NCI-H187 (cell line): Measurements from ENCODE around the gene SCAP.

Source experiments
- DNase-seq, 2 experiments: peaks; one replicate each; lab custom pipeline; 2025; lab: John Stamatoyannopoulos, UW

The SCAP gene

DNA sequence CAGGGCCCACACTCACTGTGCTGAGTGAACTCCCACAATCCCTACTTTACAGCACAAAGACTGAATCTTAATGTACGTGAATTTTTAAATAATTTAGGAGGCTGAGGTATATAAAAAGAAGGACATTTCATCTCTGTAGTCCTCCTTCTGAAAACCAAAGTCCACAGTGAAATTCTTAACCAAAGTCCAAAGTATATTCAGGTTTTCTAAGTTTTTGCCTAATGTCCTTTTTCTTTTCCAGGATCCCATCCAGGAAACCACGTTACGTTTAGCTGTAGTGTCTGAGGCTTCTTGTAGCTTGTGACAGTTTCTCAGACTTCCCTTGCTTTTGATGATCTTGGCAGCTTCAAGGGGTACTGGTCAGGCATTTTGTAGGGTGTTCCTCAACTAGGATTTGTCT is 44.5 kb downstream of the SCAP start:
- DNase-seq, result no peak

DNA sequence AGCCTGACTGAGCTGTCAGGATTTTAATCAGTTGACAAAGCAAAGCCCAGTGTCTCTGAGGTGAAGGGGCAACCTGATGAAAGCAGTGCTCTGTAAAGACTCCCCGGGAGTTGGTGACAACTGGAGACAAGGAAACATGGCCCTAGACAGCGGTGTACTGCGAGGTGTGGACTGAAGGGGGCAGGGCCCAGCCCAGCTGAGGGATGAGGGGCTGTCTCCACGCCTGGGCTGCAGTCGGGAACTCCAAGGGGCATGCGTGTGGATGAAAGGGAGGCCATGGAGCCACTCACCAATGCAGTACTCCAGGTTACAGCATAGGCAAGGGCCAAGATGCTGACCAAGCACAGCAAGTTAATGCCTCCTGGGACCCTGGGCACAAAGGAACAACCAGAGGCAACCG is 45.1 kb downstream of the SCAP start:
- DNase-seq, result no peak

DNA sequence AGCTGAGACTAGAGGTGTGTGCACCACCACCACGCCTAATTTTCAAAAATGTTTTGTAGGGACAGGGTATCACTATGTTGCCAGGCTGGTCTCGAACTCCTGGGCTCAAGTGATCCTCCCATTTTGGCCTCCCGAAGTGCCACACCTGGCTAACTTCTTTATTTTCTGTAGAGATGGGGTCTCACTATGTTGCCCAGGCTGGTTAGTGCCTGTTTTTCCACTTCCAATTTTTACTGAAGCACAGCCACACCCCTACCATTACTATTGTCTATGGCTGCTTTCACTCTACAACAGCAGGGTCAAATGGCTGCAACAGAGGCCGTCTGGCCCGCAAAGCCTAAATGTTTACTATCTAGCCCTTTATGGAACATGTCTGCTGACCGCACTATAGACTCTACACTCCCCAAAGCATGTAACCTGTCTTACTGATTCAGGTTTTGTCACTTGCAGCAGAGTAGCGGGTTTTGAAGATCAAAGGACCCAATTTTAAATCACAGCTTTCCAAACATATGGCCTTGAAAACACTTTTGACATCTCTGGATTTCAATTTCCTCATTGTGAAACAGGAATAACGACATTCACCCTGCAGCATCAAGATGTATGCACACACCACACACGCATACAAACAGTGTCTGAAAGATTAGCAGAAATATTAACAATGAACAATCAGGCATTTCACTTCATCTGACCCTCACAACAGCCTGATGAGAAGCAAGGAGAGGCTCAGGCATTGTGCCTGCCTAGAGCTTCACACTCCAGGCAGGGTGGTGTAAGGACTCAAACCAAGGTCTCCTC is 46.1 kb downstream of the SCAP start:
- DNase-seq, result no peak

- no peak for DNase-seq
Measured at GRCh38 chr3:47428662-47429061, 47.1 kb downstream of the SCAP start.

DNA sequence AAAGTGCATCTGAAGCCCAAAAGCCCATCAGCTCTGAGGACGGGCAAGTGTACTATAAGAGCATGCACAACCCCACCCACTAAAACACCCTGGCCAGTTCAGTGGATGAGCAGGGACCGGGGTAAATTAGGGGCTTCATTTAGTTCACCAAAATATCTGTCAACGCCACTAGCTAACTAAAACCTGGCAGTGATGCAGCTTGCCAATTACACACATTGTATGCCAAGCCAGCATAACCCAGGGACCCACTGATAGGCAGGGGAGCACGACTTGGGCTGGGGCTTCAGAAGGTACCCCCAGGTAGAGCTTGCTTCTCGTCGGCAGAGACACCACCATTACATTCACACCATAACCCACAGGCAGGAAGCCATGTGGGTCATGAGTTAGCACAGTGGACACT is 47.9 kb downstream of the SCAP start:
- no peak for DNase-seq

DNA sequence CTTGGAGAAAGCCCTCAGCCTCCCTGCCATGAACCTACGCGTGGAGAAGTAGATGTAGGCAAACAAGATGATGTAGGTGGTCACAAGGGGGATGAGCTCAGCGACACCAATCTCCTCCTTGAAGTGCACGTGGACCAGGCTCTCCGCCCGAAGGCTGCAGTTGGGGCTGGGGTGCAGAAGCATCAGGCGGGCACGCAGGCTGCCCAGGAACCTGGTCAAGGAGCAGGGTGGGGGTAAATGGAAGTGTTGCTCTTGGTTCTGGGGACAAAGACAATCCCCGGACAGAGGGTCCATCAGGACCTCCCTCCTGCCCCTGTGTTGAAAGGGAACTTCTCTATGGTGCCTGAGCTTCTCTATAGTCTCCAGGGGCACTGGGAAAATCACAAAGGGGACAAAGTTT is 49.8 kb downstream of the SCAP start:
- no peak for DNase-seq

DNA sequence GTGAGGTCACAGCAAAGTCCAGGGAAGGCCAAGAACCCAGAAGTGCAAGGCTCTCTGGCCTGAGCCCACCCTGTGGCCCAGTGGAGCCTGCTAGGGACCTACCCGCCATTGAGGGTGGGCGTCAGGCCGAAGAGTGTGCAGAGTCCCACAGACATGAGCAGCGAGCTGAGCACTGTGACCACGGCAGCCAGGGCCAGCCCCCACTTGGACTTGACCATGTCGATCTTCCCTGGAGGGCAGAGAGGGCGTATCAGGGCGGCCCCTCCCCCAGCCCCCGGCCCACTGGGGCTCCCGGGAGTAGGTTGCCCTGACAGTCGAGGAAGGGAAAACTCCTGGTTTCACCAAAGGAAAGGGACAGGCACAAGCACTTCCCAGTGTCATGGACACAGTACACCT is 50.4 kb downstream of the SCAP start:
- no peak for DNase-seq

DNA sequence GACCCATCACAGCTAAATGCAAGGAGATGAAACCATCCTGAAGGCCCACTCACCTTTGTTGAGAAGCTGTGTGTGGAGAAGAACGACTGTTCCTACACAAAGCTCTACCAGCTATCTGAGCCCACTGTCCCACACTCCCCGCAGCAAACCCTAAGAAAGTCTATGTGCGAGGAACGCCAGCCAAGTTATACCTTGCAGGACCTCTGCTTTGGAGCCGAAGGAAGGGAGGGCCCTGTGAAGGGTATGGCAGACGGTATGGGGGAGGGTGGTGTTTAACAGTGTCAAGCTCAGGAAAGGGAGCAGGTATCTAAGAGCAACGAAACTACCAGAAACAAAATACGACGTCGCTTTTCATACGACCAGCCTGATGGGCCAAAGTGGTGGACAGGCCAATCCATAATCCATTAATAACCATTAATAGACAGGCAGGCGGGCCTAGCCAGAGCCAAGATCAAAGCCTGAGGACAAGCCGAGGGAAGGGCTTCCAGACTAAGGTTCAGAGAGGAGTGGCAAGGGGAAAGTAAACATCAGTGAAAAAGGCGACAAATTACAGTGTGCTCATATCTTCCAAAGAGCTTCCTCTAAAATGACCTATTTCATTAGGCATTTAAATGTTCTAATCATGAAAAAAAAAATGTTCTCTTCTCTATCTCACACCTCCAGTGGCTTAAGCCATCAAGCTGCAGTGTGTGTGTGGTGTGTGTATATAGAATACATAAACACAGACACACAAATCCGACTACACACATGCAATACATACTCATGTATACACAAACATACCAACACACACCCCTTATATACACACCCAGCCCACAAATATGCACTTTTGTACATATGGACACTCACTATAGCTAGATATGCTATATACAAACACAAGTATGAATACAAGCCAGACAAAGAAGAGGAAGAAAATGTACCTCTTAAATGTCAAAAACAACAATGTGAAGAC is 51.0 kb downstream of the SCAP start:
- DNase-seq, result no peak

DNA sequence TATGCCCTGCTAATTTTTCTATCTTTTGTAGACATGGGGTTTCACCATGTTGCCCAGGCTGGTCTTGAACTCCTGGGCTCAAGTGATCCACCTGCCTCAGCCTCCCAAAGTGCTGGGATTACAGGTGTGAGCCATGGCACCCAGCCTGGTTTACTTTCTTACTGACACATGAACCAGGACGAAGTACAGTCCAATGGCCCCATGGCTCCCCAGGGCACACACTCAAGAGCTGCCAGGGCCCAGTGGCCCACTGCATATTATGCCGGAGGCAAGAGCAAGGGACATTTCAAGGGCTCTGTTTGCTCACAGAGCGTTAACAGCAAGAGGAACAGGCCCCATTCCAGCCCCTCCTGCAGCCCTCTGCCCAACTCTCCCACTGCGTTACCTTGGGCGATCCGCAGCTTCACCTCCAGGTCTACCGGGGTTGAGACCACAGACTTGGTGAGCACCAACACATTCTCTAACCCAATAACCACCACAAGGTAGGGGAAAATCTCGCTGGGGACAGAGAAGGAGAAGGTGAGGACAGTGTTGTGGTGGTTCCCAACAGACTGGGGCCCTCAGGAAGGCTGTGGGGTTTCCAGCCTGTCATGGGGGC is 52.1 kb downstream of the SCAP start:
- DNase-seq, result no peak

GRCh38 chr3:47422743-47423142 is 53.0 kb downstream of the SCAP start:
- DNase-seq, result no peak

GRCh38 chr3:47421741-47422649 is 53.7 kb downstream of the SCAP start:
- no peak for DNase-seq

DNA sequence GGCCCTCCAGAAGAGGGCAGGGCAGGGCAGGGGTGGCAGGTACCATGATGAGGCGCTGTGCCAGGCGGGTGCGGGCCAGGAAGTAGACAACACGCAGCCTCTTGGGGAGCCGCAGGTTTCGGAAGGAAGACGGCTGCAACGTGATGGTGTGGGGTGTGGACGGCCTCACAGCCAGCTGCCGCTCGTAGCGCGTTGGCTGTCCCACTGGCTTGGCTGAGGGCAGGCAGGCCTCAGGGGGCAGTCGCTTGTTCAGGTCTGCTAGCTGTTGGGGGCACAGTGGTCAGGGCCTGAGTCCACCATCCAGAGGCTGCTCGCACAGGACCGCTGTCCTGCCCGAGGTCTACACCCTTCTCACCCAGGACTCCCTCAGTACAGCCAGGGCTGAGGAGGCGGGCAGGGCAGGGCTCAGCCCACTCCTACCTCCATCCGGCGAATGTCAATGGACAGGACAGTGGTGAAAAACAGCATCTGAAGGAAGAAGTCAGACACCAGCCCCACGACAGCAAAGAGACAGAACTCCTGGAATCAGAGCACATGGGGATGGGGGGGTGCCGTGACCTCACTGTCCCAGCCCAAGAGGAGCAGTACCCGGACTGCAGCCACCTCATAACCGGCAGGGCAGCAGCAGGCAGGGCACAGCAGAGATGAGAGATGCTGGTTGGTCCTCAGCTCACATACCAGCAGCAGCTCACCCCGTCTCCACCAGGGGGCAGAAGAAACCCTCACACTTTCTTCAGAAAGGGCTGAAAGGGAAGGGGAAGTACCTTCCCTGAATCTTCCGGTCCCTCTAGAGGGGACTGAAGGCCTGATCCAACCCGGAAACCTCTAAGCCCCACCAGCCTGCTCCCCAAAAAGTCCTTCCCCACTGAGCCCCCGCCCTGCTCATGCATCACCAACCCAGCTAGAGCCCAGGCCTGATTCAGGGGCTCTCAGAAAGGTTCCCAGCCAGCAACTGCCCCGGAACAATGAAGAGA is 54.9 kb downstream of the SCAP start:
- peak; percentile 31 to 32 for DNase-seq

- DNase-seq, result no peak
Measured at GRCh38 chr3:47420044-47420430, 55.7 kb downstream of the SCAP start.

DNA sequence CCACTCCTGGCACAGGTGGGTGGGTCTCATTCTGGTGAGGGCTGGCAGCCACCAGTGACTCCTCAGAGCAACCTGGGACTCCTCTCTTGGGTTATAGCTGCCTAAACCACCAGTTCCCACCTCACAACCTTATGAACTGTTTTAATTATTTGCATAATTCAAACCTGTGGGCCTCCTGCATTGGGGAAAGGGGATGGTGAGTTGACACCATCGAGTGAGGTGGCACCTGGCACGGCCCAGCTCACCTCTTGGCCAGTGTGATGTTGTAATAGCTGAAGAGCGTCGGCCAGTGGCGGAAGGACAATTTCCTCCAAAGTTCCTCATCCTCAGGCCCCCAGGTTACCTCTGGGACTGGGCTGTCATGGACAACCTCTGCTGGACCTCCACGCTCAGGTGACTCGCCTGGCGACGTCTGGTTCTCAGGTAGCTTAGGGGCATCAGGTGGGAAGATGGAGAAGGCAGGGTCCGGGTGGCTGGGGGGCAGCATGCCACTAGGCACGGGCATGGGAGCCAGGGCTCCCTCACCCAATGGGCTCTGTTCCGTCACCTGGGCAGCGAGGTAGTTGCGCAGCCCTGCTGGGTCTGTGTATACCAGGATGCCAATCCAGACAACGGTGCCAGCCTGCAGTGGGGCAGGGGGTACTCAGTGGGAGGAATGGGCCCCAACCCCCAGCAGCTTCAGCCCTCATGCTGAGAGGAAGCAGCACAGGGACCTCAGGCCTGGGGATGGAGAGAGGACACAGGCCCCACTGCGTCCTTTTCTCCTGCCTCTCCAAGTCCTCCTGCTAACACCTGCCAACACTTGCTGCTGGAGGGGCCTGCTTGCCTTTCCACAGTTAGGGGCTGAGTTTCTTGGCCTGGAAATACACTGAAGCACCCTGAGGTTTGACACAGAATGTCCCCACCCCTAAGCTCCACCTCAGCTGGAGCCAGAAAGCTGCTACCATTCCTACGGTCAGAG is 56.4 kb downstream of the SCAP start:
- DNase-seq, result no peak

DNA sequence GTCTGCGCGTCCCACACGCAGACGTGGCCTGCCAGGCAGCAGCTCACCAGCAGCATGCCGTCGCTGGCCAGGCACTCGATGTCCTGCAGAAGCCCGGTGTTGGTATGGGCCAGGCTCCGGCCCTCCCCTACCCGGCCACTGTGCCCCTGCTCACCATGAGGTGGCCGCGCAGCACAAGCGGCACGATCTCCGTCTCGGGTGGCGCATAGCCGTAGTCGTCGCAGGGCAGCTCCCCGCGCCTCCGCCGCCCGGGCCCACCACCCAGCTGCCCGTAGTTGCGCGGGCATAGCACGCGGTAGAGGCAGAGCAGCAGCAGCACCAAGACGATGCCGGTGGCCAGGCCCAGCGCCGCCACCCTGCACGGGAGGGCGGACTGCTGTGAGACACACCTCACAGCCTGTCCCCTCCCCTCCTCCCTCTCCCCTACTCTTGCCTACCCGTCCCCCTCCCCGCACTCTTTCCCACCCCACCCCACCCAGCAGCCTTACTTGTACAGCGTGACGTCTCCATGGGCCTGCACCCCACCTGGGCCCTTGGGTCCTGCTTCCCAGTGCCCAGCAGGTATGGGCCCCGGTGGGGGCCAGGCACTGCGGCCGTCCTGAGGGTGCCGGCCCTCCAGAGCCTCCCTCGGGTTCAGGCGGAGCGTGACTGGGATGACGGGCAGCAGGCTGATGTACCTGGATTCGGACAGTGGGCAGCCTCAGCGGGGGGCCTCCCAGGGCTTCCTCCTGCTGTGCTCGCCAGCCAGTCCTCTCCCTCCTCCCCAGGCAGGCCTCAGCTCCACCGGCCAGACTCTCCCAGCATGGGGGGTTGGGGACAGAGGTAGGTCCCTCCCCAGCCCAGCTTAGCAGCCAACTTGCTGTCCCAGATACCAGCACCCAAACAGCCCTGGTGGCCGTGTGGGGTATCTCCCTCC is 57.3 kb downstream of the SCAP start:
- DNase-seq, result no peak

DNA sequence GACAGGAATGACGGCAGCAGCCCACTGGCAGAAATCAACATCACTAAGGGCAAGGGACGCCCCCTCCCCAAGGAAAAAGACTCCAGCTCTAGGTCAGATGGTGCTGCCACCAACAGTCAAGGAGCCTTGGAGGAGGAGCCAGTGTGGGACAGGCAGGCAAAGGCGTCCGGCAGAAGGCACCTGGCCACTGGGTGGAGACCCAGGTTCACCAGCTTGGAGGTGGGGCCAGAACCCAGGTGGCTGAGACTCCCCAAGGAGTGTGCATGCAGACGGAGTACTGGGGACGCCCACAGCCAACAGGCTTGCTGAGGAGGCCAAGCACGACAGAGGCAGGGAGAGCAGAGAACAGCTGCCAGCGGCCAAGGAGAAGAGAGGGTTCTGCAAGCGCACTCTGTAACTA is 59.7 kb downstream of the SCAP start:
- DNase-seq, result peak in 1 of 2 experiments; percentile 7

DNA sequence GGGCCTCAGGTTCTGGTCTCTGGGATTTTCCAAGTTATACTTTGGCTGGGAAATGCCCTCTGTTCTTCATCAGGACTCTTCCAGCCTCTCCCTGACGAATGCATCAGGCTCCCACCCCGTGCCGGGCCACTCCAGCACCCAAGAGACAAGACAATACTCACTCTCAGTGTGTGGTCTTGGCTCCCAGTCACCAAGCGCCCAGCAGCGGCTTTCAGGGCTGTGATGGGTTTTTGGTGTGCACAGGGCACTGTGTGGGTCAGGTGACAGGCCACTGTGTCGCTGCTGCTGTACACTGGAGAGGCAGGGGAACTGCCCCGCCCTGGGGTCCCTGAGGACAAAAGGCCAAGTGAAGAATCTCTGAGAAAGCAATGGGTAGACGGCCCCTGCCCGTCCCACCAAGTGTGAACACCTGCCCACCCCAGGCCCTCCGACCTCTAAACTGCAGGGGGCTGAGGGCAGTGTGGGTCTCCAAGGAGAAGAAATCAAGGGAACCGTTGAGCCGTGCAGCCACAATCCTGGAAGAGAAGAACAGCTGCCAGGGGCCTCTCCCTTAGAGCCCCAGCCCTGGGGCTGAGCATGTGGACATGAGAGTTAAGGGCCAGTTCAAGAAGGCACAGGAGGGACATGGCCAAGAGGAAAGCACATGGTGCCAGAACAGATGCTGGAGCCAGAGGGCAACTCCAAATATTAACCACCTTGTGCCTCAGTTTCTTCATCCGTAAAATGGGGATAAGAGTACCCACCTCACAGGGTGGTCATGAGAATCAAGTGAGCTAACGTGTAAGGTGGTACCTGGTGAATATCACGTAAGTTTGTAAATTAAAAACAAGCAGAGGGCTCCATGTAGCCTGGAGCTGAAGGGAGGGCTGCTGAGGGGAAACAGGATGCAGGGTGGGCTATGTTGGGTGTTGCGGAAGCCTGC is 60.8 kb downstream of the SCAP start:
- no peak for DNase-seq
